HG03521 (cell line): Measurements from ENCODE around the gene OR2A25.
"Not testable (repeated sequence)": the region's sequence is repeated elsewhere in the genome, so short reads cannot be mapped to it uniquely, and the experiment has no call there.

Experiments
- ATAC-seq: cut with Tn5 transposase; IDR thresholded peaks from one replicate; pipeline ENCODE4 v1.9.1; 2021; ENCODE audit warnings: mild to moderate bottlenecking, moderate library complexity; ENCODE audit not compliant: unreplicated experiment

OR2A25 gene, protein sequence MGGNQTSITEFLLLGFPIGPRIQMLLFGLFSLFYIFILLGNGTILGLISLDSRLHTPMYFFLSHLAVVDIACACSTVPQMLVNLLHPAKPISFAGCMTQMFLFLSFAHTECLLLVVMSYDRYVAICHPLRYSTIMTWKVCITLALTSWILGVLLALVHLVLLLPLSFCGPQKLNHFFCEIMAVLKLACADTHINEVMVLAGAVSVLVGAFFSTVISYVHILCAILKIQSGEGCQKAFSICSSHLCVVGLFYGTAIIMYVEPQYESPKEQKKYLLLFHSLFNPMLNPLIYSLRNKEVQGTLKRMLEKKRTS

DNA sequence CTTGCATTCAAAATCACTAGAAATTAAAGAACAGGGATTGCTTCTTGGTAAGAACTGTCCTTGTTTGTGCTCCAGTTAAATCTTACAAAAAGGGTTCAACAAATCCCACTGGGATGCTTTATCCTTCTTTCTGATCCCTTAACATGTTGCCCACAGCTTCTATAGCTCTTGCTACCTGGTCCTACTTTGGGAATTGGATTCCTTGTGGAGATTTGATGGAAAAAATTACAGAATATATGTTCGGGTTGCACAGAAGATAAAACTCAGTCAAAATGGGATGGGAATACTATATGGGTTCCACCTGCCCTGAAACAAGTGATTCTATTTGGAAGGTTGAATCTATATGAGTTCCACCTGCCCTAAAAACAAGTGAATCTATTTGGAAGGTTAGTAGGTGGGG is at the start of gene OR2A25:
OR2A25 (plus strand) TSS at position 301 of the 400 bp plus-strand sequence. CDS start 4,409 bp downstream, outside the sequence.
- no peak for ATAC-seq

DNA sequence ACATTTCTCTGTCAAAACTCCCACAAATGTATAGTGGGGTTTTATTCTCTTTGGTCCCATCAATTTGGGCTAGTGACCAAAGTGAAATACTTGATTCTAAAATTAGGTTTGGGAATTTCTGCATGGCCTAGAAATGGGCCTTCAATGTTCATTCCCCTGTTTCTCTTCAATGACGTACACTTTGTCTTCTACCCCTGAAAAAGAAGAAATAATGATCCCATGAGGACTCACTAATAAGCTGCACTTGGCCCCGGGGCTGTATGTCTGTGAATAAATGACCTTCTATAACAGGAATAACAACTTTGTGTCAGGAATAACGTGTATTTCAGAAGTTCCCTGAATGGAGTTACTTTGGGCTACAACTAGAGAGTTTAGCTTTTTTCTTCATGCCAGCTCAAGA is 49.3 kb upstream of the OR2A25 start:
- no peak for ATAC-seq

DNA sequence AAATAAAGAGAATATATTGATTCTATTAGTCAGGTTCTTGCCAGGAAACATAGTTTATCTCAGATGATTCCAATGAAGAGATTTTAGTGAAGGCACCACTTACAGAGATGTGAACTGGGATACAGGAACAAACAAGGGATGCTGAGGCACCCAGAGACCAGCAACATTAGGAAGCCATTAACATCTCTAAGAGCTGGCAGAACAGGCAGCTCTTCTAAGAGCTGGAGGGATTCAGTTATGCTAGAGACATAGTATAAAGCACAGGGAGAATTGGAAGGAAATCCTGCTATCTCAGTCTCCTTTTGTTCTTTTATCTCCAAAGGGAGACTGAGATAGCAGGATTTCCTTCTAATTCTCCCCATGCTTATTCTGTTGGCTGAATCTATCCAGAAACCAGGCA is 47.4 kb upstream of the OR2A25 start:
- ATAC-seq, result no peak

DNA sequence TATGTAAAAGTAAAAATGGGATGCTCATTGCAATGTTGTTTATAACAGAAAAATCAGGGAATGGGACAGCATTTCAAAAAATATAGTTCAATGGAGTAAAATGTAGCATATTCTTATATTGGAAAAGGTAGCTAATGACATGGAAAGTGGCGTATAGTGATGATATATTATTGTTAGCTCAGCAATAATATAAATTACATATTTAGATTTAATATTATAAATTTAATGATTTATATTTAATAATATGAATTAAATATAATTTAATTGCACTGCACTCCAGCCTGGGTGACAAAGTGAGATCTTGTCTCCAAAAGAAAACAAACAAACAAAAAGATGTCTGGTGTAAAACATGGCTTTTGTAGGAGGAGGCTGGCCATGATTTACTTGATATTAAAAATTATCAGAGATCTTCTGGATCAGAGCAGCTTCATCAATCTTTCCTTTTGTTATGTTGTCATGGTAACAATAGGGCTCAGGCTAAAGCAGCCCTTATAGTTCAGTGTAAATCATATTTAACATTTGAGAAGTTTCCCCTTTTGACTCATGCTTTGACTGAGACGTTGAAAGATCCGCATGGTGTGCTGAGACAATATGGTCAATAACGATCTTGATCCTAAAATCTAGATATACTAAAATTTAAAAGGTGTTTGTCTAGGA is 46.3 kb upstream of the OR2A25 start:
- ATAC-seq, result no peak

DNA sequence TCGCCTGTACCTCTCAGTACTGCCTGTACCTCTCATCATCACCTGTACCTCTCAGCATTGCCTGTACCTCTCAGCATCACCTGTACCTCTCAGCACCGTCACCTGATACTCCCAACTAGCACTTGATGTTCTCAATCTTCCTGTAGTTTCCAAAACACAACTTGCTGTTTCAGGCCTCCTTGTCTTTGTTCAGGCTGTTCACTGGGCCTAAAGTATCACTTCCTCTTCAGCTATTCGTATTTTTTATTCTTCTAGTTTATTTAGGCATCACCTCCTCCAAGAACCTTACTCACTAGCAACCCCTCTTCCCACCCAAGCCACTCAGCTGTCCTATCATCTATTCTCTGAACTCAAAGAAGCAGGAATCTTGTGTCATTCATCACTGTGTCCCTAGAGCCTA is 45.4 kb upstream of the OR2A25 start:
- no peak for ATAC-seq

DNA sequence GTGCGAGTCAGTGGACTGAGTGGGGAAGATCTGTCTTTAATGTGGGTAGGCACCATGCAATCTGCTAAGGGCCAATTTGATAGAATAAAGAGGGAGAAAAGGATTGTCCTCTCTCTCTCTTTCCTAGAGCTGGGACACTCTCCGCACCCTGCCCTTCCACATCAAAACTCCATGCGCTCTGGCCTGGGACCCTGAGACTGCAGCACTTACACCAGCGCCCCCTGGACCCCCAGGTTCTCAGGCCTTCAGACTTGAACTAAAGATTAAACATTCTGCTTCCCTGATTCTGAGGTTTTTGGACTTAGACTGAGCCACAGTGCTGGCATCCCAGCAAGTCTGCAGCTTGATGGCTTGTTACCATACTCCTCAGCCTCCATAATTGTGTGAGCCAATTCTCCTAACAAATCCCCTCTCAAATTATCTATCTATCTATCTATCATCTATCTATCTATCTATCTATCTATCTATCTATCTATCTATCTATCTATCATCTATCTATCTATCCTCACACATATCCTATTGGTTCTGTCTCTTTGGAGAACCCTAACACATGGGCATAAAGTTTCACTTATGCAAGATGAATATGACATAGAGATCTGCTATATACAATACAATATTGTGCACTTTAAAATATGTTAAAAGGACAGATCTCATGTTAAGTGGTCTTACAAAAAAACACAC is 43.3 kb upstream of the OR2A25 start:
- no peak for ATAC-seq

DNA sequence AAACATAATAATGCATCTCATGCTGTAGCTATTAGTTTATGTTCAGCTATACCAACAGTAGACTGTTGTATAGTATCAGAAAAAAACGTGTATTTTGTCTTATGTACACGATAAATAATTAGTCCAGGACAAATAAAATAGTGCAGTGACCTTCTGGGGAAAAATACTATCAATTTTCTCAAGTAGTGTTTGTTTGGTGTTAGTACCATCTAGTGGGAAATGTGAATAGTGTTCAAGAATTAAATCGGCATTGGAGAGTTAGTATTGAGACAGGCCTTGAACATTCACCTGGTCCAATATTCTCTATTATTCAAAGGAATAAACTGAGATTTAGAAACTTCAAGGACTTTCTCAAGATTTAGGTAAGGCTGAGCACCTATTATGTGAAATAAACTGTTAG is 42.5 kb upstream of the OR2A25 start:
- no peak for ATAC-seq

DNA sequence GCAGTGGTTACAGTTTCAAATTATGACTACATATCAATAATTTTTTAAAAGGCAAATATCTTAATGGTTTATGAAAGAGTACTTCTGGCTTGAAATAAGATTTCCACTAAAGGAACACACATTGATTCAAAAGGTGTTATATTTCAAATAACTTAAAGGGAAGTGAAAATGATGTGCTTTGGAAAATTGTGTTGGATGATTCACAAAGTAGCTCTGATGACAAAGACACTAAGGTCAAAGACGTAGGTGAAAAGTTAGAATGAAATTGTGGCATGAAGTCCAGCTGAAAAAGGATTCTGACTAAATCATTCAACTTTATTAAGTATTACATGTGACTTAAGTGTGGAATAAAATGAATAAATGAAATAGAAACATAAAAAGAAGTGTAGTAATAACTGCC is 41.6 kb upstream of the OR2A25 start:
- no peak for ATAC-seq

DNA sequence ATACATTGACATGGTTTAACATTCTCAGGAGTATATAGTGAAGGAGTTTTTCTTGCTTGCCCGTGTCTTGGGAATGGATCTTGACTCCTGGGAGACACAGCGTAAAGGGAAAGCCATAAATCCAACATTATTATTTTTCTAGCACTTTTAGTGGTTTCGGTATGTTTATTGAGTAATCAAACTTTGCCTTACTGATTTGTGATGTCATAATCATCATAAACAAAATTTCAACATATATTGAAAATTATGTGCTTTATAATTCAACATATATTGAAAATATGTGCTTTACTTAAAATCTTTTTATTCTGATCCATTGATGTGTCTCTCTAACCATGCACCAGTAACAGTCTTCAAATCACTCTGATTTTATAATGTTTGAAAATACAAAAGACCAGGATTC is 41.1 kb upstream of the OR2A25 start:
- ATAC-seq, result no peak

DNA sequence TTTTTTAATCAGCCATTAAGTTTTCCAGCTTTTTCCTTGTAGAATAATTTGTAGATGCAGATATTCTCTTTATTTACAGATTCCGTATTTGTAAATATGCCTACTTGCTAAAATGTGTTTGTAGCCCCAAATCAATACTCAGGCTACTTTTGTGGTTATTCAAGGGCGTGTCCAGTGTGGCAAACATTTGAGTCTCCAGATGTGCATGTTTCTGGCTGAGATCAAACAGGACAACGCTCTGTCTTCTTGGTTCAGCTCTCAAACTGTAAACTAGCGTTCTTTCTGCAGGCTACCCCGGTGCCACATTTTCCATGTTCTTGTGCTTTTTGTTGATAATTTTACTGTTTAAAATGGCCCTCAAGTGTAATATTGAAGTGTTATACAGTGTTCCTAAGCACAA is 37.1 kb upstream of the OR2A25 start:
- no peak for ATAC-seq

DNA sequence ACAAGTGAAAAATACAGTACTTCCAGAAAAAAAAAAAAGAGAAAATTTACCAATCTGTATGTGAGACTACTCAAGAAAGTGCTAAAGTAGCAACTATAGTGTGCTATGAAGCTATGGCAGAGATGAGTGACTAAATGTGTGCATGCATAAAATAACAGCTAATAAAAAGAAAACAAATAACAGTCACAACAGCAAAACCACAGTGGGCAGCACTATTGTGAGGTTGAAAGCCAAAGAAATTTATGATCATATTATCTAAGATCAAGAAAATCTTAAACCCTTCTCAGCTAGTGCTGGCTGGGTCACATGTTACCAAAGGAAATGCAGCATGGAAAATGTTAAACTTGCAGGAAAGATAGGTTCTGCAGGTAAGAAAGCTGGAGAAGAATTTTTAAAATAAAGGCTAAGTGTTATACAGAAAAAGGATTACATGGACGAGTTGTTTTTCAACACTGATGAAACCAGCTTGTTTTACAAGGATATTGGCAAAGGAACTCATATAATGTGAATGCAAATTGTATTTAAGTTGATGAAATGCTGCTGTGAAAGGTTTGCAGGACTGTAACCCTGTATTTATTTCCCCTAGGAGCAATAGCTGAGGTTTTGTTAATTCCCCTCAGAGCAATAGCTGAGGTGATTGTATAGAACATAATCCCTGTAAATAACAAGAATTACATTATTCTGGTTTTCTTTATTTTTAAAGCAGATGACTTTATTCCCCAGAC is 36.5 kb upstream of the OR2A25 start:
- no peak for ATAC-seq

DNA sequence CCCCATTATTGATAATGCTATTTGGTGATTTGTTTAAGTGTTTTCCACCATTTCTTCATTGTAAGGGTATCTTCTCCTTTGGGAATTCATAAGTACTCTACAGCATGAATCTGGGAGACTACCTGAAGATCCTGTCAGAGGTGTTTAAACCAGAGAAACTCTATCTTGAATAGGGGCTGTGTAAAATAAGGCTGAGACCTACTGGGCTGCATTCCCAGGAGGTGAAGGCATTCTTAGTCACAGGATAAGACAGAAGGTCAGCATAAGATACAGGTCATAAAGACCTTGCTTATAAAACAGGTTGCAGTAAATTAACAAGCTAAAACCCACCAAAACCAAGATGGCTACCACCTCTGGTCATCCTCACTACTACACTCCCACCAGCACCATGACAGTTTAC is 34.2 kb upstream of the OR2A25 start:
- no peak for ATAC-seq

DNA sequence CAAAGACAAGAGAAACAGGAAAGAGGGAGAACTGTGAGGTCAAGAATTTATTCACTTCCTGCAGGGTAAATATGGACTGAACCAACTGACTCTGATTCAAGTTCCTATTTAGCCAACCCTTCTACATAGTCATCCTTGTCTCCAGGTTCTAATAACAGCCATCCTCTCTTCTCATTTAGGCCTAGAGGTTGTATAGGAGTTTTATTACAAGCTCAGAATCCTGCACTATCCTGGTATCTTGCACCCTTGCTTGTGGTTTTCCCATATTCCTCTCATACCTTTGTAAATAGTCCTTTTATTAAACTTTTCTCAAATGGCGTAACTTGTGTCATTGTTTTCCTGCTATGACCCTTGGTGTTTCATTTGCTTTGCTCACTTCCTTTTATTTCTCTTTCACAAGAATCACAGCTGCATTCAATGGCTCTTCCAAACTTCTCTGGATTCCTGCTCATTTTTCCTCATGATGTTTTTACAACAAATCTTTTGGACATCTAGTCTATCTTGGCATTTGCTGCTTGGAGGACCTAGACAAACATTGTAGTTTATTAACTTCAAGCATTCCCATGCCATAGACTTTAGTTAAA is 33.2 kb upstream of the OR2A25 start:
- ATAC-seq, result no peak

DNA sequence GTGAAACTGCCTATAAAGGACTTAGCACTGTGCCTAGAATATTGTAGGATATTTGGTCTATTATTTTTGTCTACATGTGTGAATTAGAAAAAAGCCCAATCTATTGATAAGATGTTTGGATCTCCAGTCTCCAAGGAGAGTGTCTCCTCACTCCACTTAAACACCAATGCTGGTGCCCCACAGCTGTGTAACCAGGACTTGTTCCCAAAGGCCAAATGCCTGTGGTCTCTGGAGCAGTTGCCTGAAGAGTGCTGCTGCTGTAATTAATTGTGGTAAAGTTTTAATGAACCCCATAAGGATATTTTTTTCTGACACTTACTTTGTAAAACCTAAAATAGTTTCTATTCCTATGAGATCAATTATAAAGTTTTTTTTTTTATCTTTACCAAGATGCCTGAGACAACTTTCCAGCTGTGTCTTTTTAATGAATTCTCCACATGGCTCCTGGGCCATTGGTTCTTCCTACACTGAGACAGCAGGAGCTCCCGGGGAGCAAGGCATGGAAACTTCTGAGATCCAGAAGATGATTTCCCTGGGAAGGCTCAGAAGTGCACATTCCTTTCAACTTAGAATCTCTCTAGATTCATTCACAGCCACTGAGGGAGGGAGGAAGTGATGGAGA is 32.1 kb upstream of the OR2A25 start:
- ATAC-seq, result no peak

DNA sequence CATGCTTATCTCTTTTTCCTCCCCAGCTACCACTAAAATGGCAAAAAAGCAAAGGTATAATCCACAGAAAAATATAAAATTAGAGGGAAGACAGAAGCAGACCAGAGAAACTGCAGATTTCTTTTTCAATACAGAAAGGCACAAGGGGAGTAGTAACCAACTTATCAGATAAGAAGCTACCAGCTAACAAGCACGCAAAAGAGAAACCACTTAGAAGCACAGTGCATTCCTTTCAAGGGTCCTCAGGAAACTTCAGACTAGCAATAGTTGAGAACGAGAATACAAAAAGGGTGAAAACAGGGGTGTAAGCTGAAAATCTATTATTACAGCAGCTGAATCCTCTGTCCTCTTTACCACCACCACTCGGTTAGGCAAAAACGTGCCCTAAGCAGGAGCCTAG is 30.7 kb upstream of the OR2A25 start:
- no peak for ATAC-seq

DNA sequence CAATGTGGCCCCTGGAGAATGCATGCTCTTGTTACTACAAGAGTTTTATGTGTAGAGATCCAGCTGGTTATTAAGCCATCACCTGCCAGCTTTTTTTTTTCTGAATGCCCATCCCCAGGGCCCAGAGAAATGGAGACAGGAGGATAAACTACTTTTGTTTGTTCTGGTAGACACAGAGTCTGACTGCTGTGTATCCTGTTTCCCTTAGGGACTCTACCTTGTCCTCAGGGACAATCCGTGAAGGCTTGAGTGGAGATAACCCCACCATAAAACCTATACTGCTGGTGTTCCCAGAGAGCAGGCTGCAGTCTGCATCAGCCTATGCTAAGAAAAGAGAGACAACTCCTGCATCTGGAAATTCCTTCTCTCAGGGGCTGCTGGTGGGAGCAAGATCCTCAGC is 21.0 kb upstream of the OR2A25 start, which contains the start of gene OR2A5:
OR2A5 (plus strand) TSS at position 301 of the 400 bp plus-strand sequence. CDS start 1,454 bp downstream, outside the sequence.
- no peak for ATAC-seq

DNA sequence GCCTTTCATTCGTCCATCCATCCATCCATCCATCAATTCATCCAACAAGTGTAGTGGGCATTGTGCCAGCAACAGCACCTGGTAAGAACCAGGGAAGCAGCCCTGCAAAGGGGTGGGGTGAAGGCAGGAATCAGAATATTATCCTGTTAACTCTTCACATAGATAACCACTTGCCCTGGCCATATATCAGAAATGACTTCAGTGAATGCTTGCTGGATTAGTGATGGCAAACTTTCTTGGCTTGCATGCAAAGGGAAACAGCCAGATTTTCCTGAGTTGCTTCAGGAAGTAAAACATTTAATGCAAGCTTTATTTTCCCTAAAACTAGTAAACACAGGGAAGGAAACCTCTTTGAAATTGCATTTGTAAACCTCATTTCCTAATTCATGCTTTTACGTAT is 20.1 kb upstream of the OR2A25 start:
- ATAC-seq, result no peak

DNA sequence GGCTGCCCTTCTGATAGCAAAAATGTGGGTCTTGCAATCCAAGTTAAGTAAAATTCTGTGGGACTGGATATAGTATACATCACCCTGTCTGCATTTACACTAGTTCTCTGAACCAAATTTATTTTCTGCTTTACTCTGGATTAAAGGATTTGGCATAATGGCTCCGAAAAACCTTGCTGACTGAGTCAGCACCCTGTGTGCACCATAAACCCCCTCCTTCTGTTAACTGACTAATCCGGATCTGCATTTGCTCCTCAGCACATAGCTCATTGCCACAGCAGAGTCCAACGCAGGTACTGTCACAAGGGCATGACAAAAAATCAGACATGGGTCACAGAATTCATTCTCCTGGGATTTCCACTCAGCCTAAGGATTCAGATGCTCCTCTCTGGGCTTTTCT is 19.5 kb upstream of the OR2A25 start:
- no peak for ATAC-seq

DNA sequence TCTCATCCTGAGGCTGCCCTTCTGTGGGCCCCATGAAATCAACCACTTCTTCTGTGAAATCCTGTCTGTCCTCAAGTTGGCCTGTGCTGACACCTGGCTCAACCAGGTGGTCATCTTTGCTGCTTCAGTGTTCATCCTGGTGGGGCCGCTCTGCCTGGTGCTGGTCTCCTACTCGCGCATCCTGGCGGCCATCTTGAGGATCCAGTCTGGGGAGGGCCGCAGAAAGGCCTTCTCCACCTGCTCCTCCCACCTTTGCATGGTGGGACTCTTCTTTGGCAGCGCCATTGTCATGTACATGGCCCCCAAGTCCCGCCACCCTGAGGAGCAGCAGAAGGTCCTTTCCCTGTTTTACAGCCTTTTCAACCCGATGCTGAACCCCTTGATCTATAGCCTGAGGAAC is 18.7 kb upstream of the OR2A25 start:
- not testable (repeated sequence) for ATAC-seq

DNA sequence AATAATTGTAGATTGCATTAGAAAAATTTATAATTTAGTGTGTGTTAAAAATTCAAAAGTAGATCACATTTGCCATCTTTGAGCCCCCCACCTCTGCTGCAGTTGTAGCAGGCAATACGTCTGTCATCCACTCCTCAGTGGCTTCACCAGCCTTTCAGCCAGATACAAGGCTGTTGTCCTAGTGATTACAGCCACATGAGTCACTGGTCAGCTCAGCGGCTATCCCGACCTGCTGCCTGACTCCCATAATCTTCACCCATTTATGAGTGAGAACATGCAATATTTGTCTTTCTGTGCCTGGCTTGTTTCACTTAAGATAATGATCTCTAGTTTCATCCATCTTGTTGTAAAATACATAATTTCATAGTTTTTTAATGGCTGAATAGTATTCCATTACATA is 11.7 kb upstream of the OR2A25 start:
- no peak for ATAC-seq

DNA sequence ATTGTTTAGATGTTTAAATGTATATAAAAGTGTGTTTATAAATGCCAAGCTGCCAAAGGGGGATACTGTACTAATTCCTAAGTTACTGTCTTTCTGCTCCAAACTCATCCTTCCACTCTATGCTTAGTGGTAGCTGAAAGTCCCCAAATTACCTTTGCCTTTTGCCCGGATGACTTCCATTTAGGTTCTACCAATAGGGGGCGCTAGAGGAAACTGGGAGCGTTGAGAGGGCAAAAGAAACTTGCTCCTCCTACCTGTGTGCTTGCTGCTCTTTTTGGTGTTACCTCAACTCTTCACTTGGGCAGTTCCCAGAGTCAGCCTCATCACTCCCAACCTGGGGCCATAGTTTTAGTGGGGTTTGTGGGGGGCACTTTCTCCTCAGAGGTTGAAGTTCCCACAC is 5.9 kb upstream of the OR2A25 start:
- no peak for ATAC-seq
